Esophagus (tissue), 2 donors: ENCODE measurements around the gene LYPD5. TPM values are rescaled to one million over a fixed set of nuclear protein-coding genes. Genes with fewer than 3 reads are reported as not detected.
A peak's percentile ranks its signal among the peaks of the same experiment; 100 is the strongest.
"Not testable (repeated sequence)": the region's sequence is repeated elsewhere in the genome, so short reads cannot be mapped to it uniquely, and the experiment has no call there.

Experiments
- H3K27ac ChIP-seq, 2 donors: one replicate each; pipeline ENCODE4 v1.5.1; 2013; ENCODE audit warnings: low read depth in 2 of 2, mild to moderate bottlenecking in 2 of 2, inconsistent platforms in 1 of 2, low read length in 1 of 2, moderate library complexity in 1 of 2
- H3K27me3 ChIP-seq, 2 donors: one replicate each; pipeline ENCODE4 v1.6.1; 2013; ENCODE audit warnings: low read length in 2 of 2, control low read depth in 1 of 2, mild to moderate bottlenecking in 1 of 2; ENCODE audit not compliant: insufficient read depth in 2 of 2, control insufficient read depth in 1 of 2
- H3K36me3 ChIP-seq, 2 donors: one replicate each; pipeline ENCODE4 v1.6.1; 2013; ENCODE audit warnings: low read length in 1 of 2; ENCODE audit not compliant: control insufficient read depth in 2 of 2, insufficient read depth in 2 of 2
- H3K4me1 ChIP-seq, 2 donors: one replicate each; pipeline ENCODE4 v1.6.1; 2013; ENCODE audit warnings: low read length in 1 of 2; ENCODE audit not compliant: control insufficient read depth in 2 of 2, insufficient read depth in 2 of 2
- H3K4me3 ChIP-seq, 2 donors: one replicate each; pipeline ENCODE4 v1.5.1; 2013; ENCODE audit warnings: low read length in 2 of 2, mild to moderate bottlenecking in 2 of 2, low read depth in 1 of 2, moderate library complexity in 1 of 2
- H3K9me3 ChIP-seq, 2 donors: one replicate each; pipeline ENCODE4 v1.6.1; 2013; ENCODE audit warnings: mild to moderate bottlenecking in 2 of 2, low read depth in 1 of 2, low read length in 1 of 2, moderate library complexity in 1 of 2; ENCODE audit not compliant: control insufficient read depth in 2 of 2, insufficient read depth in 1 of 2
- WGBS, 2 donors: extraction: QIAGEN DNeasy Blood & Tissue Kit; methylation state at CpG; one replicate each; pipeline ENCODE4 v1.1.7; 2013; 5-methylcytosine and 5-hydroxymethylcytosine counted together
- polyA plus RNA-seq, 2 donors: library from polyadenylated mRNA; stranded (reverse); fragments of 200-250 nt; gene quantifications; one replicate each; pipeline ENCODE4 v1.2.3, GENCODE V29; 2013
- donor health status: healthy with polysubstance abuse.
- donor health status: Bipolar disorder and iron deficiency.

Gene LYPD5
- polyA plus RNA-seq: 10 to 100 TPM in 1 of 2 donors, 1 to 10 TPM in 1; 3.8 to 12.3 TPM

- no peaks in the 10 kb centered on the region for H3K9me3 ChIP-seq
- no peaks in the 10 kb centered on the region for H3K27me3 ChIP-seq
- WGBS, 2 donors: 64 to 67% methylated on average over 12 of the region's 12 CpGs
Measured at GRCh38 chr19:43802216-43802951, at the start of gene LYPD5. LYPD5 (minus strand) TSS chr19:43802447; CDS start chr19:43802380, 67 bp downstream.

GRCh38 chr19:43848821-43849220, 46.6 kb upstream of the LYPD5 start:
- H3K9me3 ChIP-seq: peaks cover 9 to 13% of the 10 kb centered on the region in 2 donors
- no peak overlapping the region for H3K4me3 ChIP-seq
- peaks cover 0 to 5% of the 10 kb centered on the region in 2 donors for H3K36me3 ChIP-seq
- no peaks in the 10 kb centered on the region for H3K4me1 ChIP-seq
- H3K27ac ChIP-seq: no peak overlapping the region
- no peaks in the 10 kb centered on the region for H3K27me3 ChIP-seq

More at GRCh38 chr19:43802216-43802951, at the start of gene LYPD5:
- no peak within 1 kb of the TSS for H3K27ac ChIP-seq
- peaks cover 0 to 9% of the 10 kb centered on the region in 2 donors for H3K4me1 ChIP-seq
- no peak within 1 kb of the TSS for H3K4me3 ChIP-seq
- no peaks in the 10 kb centered on the region for H3K36me3 ChIP-seq

GRCh38 chr19:43847884-43848283, 45.6 kb upstream of the LYPD5 start:
- H3K4me1 ChIP-seq: no peaks in the 10 kb centered on the region
- H3K36me3 ChIP-seq: peaks cover under 1 to 5% of the 10 kb centered on the region in 2 donors
- H3K9me3 ChIP-seq: peaks cover 7 to 12% of the 10 kb centered on the region in 2 donors
- H3K27ac ChIP-seq: no peak overlapping the region
- 88 to 93% methylated on average over 4 of the region's 4 CpGs for WGBS, 2 donors
- no peaks in the 10 kb centered on the region for H3K27me3 ChIP-seq
- no peak overlapping the region for H3K4me3 ChIP-seq

- no peak overlapping the region for H3K27ac ChIP-seq
- no peak overlapping the region for H3K4me3 ChIP-seq
- H3K4me1 ChIP-seq: no peaks in the 10 kb centered on the region
- peaks cover 7 to 13% of the 10 kb centered on the region in 2 donors for H3K9me3 ChIP-seq
- no peaks in the 10 kb centered on the region for H3K27me3 ChIP-seq
- 90 to 98% methylated on average over 1 of the region's 1 CpG for WGBS, 2 donors
- H3K36me3 ChIP-seq: peaks cover 5 to 9% of the 10 kb centered on the region in 2 donors
Measured at GRCh38 chr19:43847246-43847645, 45.0 kb upstream of the LYPD5 start.

- H3K9me3 ChIP-seq: peaks cover 10 to 22% of the 10 kb centered on the region in 2 donors
- no peaks in the 10 kb centered on the region for H3K27me3 ChIP-seq
- H3K4me3 ChIP-seq: no peak overlapping the region
- no peaks in the 10 kb centered on the region for H3K4me1 ChIP-seq
- WGBS, 2 donors: 51 to 83% methylated on average over 2 of the region's 2 CpGs
- peaks cover 13 to 14% of the 10 kb centered on the region in 2 donors for H3K36me3 ChIP-seq
- no peak overlapping the region for H3K27ac ChIP-seq
Measured at GRCh38 chr19:43842007-43842406, 39.8 kb upstream of the LYPD5 start.

- H3K27me3 ChIP-seq: no peaks in the 10 kb centered on the region
- H3K9me3 ChIP-seq: peaks cover 10 to 22% of the 10 kb centered on the region in 2 donors
Measured at GRCh38 chr19:43839139-43839538, 36.9 kb upstream of the LYPD5 start.

GRCh38 chr19:43826787-43827754, 24.8 kb upstream of the LYPD5 start, which contains the start of gene ZNF283:
ZNF283 (plus strand) TSS chr19:43827321; CDS start chr19:43833505, 6,184 bp downstream.
- H3K9me3 ChIP-seq: no peaks in the 10 kb centered on the region
- H3K4me1 ChIP-seq: no peaks in the 10 kb centered on the region
- H3K27ac ChIP-seq: peak within 1 kb of the TSS; percentile 75 to 79
- peak within 1 kb of the TSS; percentile 55 to 89 for H3K4me3 ChIP-seq
- H3K27me3 ChIP-seq: no peaks in the 10 kb centered on the region
- 8 to 10% methylated on average over 46 of the region's 46 CpGs for WGBS, 2 donors
- no peaks in the 10 kb centered on the region for H3K36me3 ChIP-seq

More at GRCh38 chr19:43839139-43839538, 36.9 kb upstream of the LYPD5 start:
- Histone ChIP-seq H3K27ac (no peak overlapping the region), H3K36me3 (peaks cover 24 to 26% of the 10 kb centered on the region in 2 donors), H3K4me3 (no peak overlapping the region), H3K4me1 (no peaks in the 10 kb centered on the region)

GRCh38 chr19:43824572-43824971, 22.3 kb upstream of the LYPD5 start:
- not testable (repeated sequence) for H3K4me1 ChIP-seq, H3K27me3 ChIP-seq, H3K27ac ChIP-seq, H3K9me3 ChIP-seq, H3K36me3 ChIP-seq, H3K4me3 ChIP-seq
- 50 to 52% methylated on average over 4 of the region's 4 CpGs for WGBS, 2 donors

GRCh38 chr19:43823856-43824255, 21.6 kb upstream of the LYPD5 start:
- not testable (repeated sequence) for H3K36me3 ChIP-seq, H3K27me3 ChIP-seq, H3K4me3 ChIP-seq, H3K9me3 ChIP-seq, H3K4me1 ChIP-seq, H3K27ac ChIP-seq
- whole genome bisulfite sequencing, 2 donors: 82 to 85% methylated on average over 3 of the region's 3 CpGs
